NCI-H146 treated with DMSO at 0.1 percent for 48 hours (cell line): ENCODE results near the gene CTNNA3.
"Not testable (repeated sequence)": the region's sequence is repeated elsewhere in the genome, so short reads cannot be mapped to it uniquely, and the experiment has no call there.

Experiments
- DNase-seq: peaks from one replicate; lab custom pipeline; 2025; ENCODE audit not compliant: unreplicated experiment; lab: John Stamatoyannopoulos, UW

Gene CTNNA3

GRCh38 chr10:67257427-67258144, 438.4 kb downstream of the CTNNA3 start:
- DNase-seq: no peak

- DNase-seq: peak; percentile 82
These were observed 439.0 kb downstream of the CTNNA3 start for GRCh38 chr10:67257018-67257417.

GRCh38 chr10:67250686-67251085, 445.3 kb downstream of the CTNNA3 start:
- no peak for DNase-seq

GRCh38 chr10:67246066-67246555, 449.9 kb downstream of the CTNNA3 start:
- DNase-seq: no peak

GRCh38 chr10:67242528-67242927, 453.5 kb downstream of the CTNNA3 start:
- DNase-seq: no peak

GRCh38 chr10:67241451-67241850, 454.5 kb downstream of the CTNNA3 start:
- DNase-seq: no peak

- DNase-seq: no peak
These were observed 456.0 kb downstream of the CTNNA3 start for GRCh38 chr10:67239864-67240497.

GRCh38 chr10:67230680-67231500, 465.1 kb downstream of the CTNNA3 start:
- DNase-seq: peak; percentile 16

GRCh38 chr10:67225226-67225625, 470.8 kb downstream of the CTNNA3 start:
- DNase-seq: no peak

- DNase-seq: no peak
These were observed 471.4 kb downstream of the CTNNA3 start for GRCh38 chr10:67224553-67224952.

GRCh38 chr10:67222934-67223333, 473.1 kb downstream of the CTNNA3 start:
- DNase-seq: no peak

- no peak for DNase-seq
These were observed 474.0 kb downstream of the CTNNA3 start for GRCh38 chr10:67221939-67222494.

GRCh38 chr10:67211680-67212079, 484.3 kb downstream of the CTNNA3 start:
- no peak for DNase-seq

GRCh38 chr10:67207923-67208322, 488.1 kb downstream of the CTNNA3 start:
- not testable (repeated sequence) for DNase-seq

- DNase-seq: no peak
These were observed 495.0 kb downstream of the CTNNA3 start for GRCh38 chr10:67200913-67201564.

- no peak for DNase-seq
These were observed 520.6 kb downstream of the CTNNA3 start for GRCh38 chr10:67175354-67175753.

GRCh38 chr10:67173787-67174186, 522.2 kb downstream of the CTNNA3 start:
- no peak for DNase-seq

GRCh38 chr10:67171970-67172369, 524.0 kb downstream of the CTNNA3 start:
- no peak for DNase-seq

GRCh38 chr10:67156239-67156638, 539.8 kb downstream of the CTNNA3 start:
- no peak for DNase-seq

GRCh38 chr10:67151471-67151870, 544.5 kb downstream of the CTNNA3 start:
- no peak for DNase-seq

GRCh38 chr10:67144530-67144929, 551.5 kb downstream of the CTNNA3 start:
- no peak for DNase-seq
